ENCODE data around the gene C22orf42.
"Not testable (repeated sequence)": the region's sequence is repeated elsewhere in the genome, so short reads cannot be mapped to it uniquely, and the experiment has no call there.

DNA sequence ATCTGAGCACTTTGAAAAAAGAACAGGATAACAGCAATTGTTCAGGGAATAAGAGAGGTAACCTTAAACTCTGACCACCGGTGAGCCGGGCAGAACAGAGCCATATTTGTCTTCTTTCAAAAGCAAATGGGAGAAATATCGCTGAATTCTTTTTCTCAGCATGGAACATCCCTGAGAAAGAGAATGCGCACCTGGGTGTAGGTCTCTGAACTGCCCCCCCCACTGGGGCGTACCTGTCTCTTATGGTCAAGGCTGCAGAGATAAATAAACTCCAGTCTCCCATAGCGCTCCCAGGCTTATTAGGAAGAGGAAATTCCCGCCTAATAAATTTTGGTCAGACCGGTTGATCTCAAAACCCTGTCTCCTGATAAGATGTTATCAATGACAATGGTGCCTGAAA is 12.0 kb downstream of the C22orf42 start:
- TF ChIP-seq, protein P1, sequence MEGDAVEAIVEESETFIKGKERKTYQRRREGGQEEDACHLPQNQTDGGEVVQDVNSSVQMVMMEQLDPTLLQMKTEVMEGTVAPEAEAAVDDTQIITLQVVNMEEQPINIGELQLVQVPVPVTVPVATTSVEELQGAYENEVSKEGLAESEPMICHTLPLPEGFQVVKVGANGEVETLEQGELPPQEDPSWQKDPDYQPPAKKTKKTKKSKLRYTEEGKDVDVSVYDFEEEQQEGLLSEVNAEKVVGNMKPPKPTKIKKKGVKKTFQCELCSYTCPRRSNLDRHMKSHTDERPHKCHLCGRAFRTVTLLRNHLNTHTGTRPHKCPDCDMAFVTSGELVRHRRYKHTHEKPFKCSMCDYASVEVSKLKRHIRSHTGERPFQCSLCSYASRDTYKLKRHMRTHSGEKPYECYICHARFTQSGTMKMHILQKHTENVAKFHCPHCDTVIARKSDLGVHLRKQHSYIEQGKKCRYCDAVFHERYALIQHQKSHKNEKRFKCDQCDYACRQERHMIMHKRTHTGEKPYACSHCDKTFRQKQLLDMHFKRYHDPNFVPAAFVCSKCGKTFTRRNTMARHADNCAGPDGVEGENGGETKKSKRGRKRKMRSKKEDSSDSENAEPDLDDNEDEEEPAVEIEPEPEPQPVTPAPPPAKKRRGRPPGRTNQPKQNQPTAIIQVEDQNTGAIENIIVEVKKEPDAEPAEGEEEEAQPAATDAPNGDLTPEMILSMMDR (IDR thresholded peaks at IDR 0.05): not testable (repeated sequence)
- TF ChIP-seq POLR2A (IDR thresholded peaks at IDR 0.05): not testable (repeated sequence)
